ENCODE results near the gene HAGH. TPM values are rescaled to one million over a fixed set of nuclear protein-coding genes. Genes with fewer than 3 reads are reported as not detected.

HAGH gene
- total and polyA plus RNA-seq, 10 of the 15 experiments (the other 5 are each of a cell fraction or from before 2014, with no cell fraction given): 2.0 to 50.1 (median 22.4) TPM

DNA sequence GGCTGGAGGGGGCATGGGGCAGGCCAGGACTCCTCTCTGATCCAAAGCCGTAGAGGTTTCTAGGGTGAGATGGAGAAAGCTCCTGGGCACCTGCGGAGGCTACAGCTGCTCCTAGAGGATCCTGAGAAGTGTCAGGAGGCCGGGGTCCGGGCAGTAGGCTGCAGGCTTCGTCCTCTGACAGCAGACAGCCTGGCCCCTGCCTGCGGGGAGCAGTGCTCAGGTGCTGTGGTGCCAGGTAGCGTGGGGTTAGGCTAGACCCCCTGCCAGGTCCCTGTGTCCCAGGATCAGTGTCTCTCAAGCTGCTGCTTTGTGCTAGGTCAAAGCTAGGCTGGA lies 52.2 kb downstream of the HAGH start:
- 75% methylated on average over 7 of the region's 7 CpGs for WGBS (ENCODE audit: insufficient coverage, insufficient replicate concordance, low lambda C conversion rate, missing lambda C conversion rate)
- H4K20me1 ChIP-seq (ENCODE audit: control insufficient read depth, insufficient read depth): no peaks in the 10 kb centered on the region
- H3K4me3 ChIP-seq: peak overlapping the region; percentile 100

DNA sequence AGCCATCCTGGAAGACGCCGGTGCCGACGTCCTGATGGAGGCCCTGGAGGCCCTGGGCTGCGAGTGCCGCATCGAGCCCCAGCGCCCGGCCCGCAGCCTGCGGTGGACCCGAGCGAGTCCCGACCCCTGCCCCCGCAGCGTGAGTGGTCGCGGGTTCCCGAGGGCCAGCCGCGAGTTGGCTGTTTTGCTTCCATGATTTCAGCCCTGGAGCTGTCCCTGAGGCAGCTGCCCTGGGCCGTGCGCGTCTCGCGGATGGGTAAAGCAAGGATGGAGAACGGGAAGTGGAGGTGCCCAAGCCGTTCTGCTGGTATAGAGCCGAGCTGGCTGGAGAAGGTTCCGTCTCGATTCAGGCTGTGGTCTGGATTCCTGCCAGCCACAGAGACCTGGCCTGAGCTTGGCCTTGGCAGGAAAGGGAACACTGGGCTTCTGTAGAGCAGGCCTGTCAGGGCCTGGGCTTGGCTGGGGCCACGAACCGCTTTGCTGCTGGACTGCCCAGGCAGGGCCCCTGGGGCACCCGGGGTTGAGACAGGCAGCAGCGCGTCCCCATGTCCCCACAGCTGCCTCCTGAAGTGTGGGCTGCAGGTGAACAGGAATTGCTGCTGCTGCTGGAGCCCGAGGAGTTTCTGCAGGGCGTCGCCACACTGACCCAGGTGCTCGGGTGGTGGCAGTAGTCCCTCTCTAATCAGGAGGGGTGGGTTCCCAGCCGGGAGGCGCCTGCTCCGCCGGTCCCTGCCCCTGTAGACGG lies 52.8 kb downstream of the HAGH start:
- Histone ChIP-seq H3K4me1 (ENCODE audit: control insufficient read depth, insufficient read depth, low read length) (peaks cover 15% of the 10 kb centered on the region), H3K27ac (ENCODE audit: control insufficient read depth, insufficient read depth) (peak overlapping the region; percentile 89), H3K9ac (ENCODE audit: control insufficient read depth, insufficient read depth, low read length) (peak overlapping the region; percentile 78), H3K4me2 (ENCODE audit: control insufficient read depth, insufficient read depth) (peak overlapping the region; percentile 94), H3K27me3 (replicated peaks in 1 of 2; ENCODE audit: control insufficient read depth in 2 of 2, insufficient read depth in 2 of 2, low read length in 1 of 2) (no peaks in the 10 kb centered on the region), H2AFZ (ENCODE audit: control insufficient read depth, low read depth, low read length) (peak overlapping the region; percentile 81), H4K20me1 (ENCODE audit: control insufficient read depth, insufficient read depth) (no peaks in the 10 kb centered on the region), H3K9me3 (replicated peaks; ENCODE audit: control insufficient read depth, insufficient read depth, low read length) (no peaks in the 10 kb centered on the region), H3K36me3 (ENCODE audit: control insufficient read depth in 2 of 2, insufficient read depth in 2 of 2, low read length in 1 of 2) (peaks cover 0 to 12% of the 10 kb centered on the region in 2 experiments; a peak in 2 of 4 replicates), H3K79me2 (ENCODE audit: control insufficient read depth, insufficient read depth, low read length) (peaks cover 43% of the 10 kb centered on the region), H3K4me3 (peak overlapping the region; percentile 100)
- in situ Hi-C loops (cut with MboI) (loop anchor here (5.0 kb wide), 1 partner anchor 62 kb away; no protein-coding TSS in a partner anchor), intact Hi-C loops (cut with micrococcal nuclease; ENCODE audit: unreplicated experiment) (loop anchor here (5.0 kb wide), 1 partner anchor 67 kb away; the partner anchor contains the start of gene MAPK8IP3)
- POLR2A ChIA-PET: interaction anchor here (5.8 kb wide), 1 partner anchor 8 kb away, joined by 39 read pairs; the partner anchor contains the start of genes NUBP2 and SPSB3
- no peak for ATAC-seq
- WGBS (ENCODE audit: insufficient coverage, insufficient replicate concordance, low lambda C conversion rate, missing lambda C conversion rate): 15% methylated on average over 37 of the region's 45 CpGs
- FAIRE-seq: no peak
- BruUV-seq (replicated peaks): no TSS peak
- SMC1A ChIA-PET (ENCODE audit: uncharacterized antibody, unreplicated experiment): no interaction called here
- CTCF ChIA-PET: interaction anchor here (0.5 to 1.2 kb wide), 5 partner anchors 9 to 281 kb away, joined by 3 to 9 read pairs (median 3); partner anchors contain the start of genes NUBP2, SPSB3 and TELO2
- DNase-seq (ENCODE audit: low read depth, low spot score): no peak
- RAD21 ChIA-PET (ENCODE audit: unreplicated experiment): no interaction called here
- TF ChIP-seq HDAC2 (IDR thresholded peaks at IDR 0.05): no peak
- TF ChIP-seq FOXM1 (IDR thresholded peaks at IDR 0.05; ENCODE audit: low read depth, low read length): no peak
- no peak for TF ChIP-seq ATF7 (IDR thresholded peaks at IDR 0.05; ENCODE audit: low read depth)
- no peak for TF ChIP-seq DPF2 (IDR thresholded peaks at IDR 0.05)
- TF ChIP-seq SIN3A (IDR thresholded peaks at IDR 0.05; ENCODE audit: low read depth, low read length): no peak
- TF ChIP-seq SPI1 (IDR thresholded peaks at IDR 0.05; ENCODE audit: borderline replicate concordance, insufficient read depth, low read depth, low read length): peak; percentile 30; the same call in 1 of the 2 replicates
- TF ChIP-seq CREM (IDR thresholded peaks at IDR 0.05; ENCODE audit: low read depth): no peak
- TF ChIP-seq MXI1 (IDR thresholded peaks at IDR 0.05; ENCODE audit: low read depth, low read length): no peak
- no peak for TF ChIP-seq NFIC (IDR thresholded peaks at IDR 0.05; ENCODE audit: low read depth, low read length)
- no peak for TF ChIP-seq MTA2 (IDR thresholded peaks at IDR 0.05; ENCODE audit: low read depth)
- TF ChIP-seq NR2C2 (IDR thresholded peaks at IDR 0.05; ENCODE audit: borderline replicate concordance, control insufficient read depth, insufficient read length, low read depth): no peak
- TF ChIP-seq, protein P1, sequence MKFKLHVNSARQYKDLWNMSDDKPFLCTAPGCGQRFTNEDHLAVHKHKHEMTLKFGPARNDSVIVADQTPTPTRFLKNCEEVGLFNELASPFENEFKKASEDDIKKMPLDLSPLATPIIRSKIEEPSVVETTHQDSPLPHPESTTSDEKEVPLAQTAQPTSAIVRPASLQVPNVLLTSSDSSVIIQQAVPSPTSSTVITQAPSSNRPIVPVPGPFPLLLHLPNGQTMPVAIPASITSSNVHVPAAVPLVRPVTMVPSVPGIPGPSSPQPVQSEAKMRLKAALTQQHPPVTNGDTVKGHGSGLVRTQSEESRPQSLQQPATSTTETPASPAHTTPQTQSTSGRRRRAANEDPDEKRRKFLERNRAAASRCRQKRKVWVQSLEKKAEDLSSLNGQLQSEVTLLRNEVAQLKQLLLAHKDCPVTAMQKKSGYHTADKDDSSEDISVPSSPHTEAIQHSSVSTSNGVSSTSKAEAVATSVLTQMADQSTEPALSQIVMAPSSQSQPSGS (IDR thresholded peaks at IDR 0.05; ENCODE audit: low read length): no peak
- TF ChIP-seq WRNIP1 (IDR thresholded peaks at IDR 0.05; ENCODE audit: borderline replicate concordance, low read depth, low read length): no peak
- TF ChIP-seq EED (IDR thresholded peaks at IDR 0.05; ENCODE audit: low read depth): no peak
- no peak for TF ChIP-seq TCF7 (IDR thresholded peaks at IDR 0.05; ENCODE audit: borderline replicate concordance)
- TF ChIP-seq NBN (IDR thresholded peaks at IDR 0.05): no peak

More for the DNA sequence above, 52.2 kb downstream of the HAGH start:
- BruUV-seq (replicated peaks): no TSS peak
- Histone ChIP-seq H3K36me3 (ENCODE audit: control insufficient read depth in 2 of 2, insufficient read depth in 2 of 2, low read length in 1 of 2) (peaks cover 0 to 10% of the 10 kb centered on the region in 2 experiments; a peak in 2 of 4 replicates), H3K79me2 (ENCODE audit: control insufficient read depth, insufficient read depth, low read length) (peaks cover 43% of the 10 kb centered on the region), H3K27ac (ENCODE audit: control insufficient read depth, insufficient read depth) (no peak overlapping the region), H2AFZ (ENCODE audit: control insufficient read depth, low read depth, low read length) (no peak overlapping the region), H3K4me1 (ENCODE audit: control insufficient read depth, insufficient read depth, low read length) (peaks cover 15% of the 10 kb centered on the region), H3K9ac (ENCODE audit: control insufficient read depth, insufficient read depth, low read length) (peak overlapping the region; percentile 78), H3K27me3 (replicated peaks in 1 of 2; ENCODE audit: control insufficient read depth in 2 of 2, insufficient read depth in 2 of 2, low read length in 1 of 2) (no peaks in the 10 kb centered on the region), H3K9me3 (replicated peaks; ENCODE audit: control insufficient read depth, insufficient read depth, low read length) (no peaks in the 10 kb centered on the region), H3K4me2 (ENCODE audit: control insufficient read depth, insufficient read depth) (peak overlapping the region; percentile 94)
- FAIRE-seq (no peak), DNase-seq (ENCODE audit: low read depth, low spot score) (no peak), ATAC-seq (no peak)
- ChIA-PET CTCF (interaction anchor here (0.7 to 1.2 kb wide), 3 partner anchors 8 to 166 kb away, joined by 3 to 9 read pairs (median 3); partner anchors contain the start of genes NUBP2 and SPSB3), RAD21 (ENCODE audit: unreplicated experiment) (no interaction called here), SMC1A (ENCODE audit: uncharacterized antibody, unreplicated experiment) (no interaction called here), POLR2A (interaction anchor here (5.8 kb wide), 1 partner anchor 8 kb away, joined by 39 read pairs; the partner anchor contains the start of genes NUBP2 and SPSB3)
- intact Hi-C loops (cut with micrococcal nuclease; ENCODE audit: unreplicated experiment) (loop anchor here (5.0 kb wide), 1 partner anchor 67 kb away; the partner anchor contains the start of gene MAPK8IP3), in situ Hi-C loops (cut with MboI) (loop anchor here (5.0 kb wide), 1 partner anchor 62 kb away; no protein-coding TSS in a partner anchor)
- TF ChIP-seq TAF1 (IDR thresholded peaks at IDR 0.05; ENCODE audit: borderline replicate concordance, low read depth, low read length): no peak
- TF ChIP-seq GATAD2B (conservative IDR thresholded peaks at IDR 0.05; ENCODE audit: low read depth): no peak
- TF ChIP-seq BCL11A (IDR thresholded peaks at IDR 0.05; ENCODE audit: low read depth, low read length): 0 out of 2 replicates have a peak, but pooled peaks have one; percentile 1
